ENCODE measurements around the gene CFDP1. TPM values are rescaled to one million over a fixed set of nuclear protein-coding genes. Genes with fewer than 3 reads are reported as not detected.
"Not testable (repeated sequence)": the region's sequence is repeated elsewhere in the genome, so short reads cannot be mapped to it uniquely, and the experiment has no call there.

CFDP1 gene
- total RNA-seq, 1 donor from 2014 or later = 45.2 TPM

GRCh38 chr16:75458439-75458838 is 25.1 kb upstream of the CFDP1 start:
- no peak for DNase-seq (ENCODE audit: low spot score)

DNA sequence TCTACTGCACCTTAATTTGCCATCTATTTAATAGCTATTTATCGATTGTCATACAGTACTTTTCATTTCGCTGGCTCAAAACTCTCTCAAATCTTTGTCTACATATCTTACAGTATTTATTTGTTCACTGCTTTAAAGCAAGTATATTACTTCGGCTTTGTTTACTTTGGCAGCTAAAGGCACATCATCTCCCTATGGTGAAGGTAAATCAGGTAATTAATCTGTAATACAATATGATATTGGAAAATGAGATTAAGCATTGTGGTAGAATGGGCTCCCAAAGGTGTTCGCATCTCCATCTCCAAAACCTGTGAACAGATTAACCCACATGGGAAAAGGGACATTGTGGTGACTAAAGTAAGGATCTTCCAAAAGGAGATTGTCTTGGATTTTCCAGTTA is 24.7 kb upstream of the CFDP1 start:
- no peak for DNase-seq (ENCODE audit: low spot score)

- DNase-seq (ENCODE audit: low spot score) = no peak
Measured at GRCh38 chr16:75457485-75458021, 24.2 kb upstream of the CFDP1 start.

DNA sequence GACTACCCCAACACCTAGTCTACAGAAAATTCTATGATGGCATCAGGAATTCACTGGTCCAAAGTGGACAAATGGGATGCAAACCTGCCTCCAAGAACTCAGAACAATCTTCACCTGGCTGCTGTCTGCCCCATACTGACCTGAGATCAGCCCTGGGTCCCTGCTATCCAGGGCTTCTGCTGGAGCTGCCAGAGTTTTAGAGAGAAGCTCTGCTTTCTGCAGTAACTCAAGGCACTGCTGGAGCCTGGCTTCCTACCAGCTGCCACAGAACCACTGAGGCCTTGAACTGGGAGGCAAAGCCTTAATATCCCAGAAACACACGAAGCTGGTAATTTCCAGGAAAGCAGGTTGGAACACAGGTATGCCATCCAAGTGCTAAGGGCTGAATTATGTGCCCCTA is 23.7 kb upstream of the CFDP1 start:
- DNase-seq (ENCODE audit: low spot score) = no peak

DNA sequence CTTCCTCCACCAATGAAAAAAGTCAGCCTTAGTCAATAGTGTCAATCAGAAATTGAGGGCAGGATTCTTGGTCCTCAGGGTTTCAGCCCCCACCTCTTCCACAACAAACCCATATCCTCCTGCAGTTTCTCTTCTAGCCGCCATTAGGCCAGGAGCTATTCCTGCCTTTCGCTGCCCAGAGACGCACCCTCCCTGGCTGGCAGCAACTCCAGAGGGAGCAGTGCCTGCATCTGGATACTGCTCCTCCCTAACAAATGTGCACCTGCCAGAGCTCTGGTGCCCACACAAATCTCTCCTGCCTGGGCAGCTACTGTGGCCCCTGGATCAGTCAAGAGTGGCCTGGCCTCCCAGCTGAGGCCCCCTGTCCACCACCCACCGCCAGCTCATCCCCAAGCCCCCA is 23.2 kb upstream of the CFDP1 start:
- not testable (repeated sequence) for DNase-seq (ENCODE audit: low spot score)

- no peak for DNase-seq (ENCODE audit: low spot score)
Measured at GRCh38 chr16:75455677-75456076, 22.4 kb upstream of the CFDP1 start.

DNA sequence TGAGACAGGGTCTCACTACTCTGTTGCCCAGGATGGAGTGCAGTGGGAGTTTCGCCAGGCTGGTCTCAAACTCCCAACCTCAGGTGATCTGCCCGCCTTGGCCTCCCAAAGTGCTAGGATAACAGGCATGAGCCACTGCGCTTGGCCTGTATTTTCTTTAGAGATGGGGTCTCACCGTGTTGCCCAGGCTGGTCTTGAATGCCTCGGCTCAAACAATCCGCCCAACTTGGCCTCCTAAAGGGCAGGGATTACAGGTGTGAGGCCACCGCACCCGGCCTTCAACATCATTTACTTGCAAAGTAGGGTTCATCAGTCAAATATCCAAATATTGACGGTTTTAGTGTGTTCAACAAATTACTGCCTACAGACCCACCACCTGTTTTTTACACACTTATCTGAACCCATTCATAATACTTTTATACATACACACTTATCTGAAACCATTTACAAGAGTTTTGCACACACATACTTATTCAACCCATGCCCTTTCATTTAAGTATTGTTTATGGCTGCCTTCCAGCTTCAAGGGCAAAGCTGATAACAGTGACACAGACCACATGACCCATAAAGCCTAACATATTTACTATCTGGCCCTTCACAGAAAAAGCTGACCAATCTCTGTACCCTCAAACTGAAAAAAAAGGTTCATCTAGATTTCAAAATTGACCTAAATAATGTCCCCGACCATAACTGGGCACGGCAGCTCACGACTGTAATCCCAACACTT is 19.3 kb upstream of the CFDP1 start:
- DNase-seq (ENCODE audit: low spot score) = no peak

DNA sequence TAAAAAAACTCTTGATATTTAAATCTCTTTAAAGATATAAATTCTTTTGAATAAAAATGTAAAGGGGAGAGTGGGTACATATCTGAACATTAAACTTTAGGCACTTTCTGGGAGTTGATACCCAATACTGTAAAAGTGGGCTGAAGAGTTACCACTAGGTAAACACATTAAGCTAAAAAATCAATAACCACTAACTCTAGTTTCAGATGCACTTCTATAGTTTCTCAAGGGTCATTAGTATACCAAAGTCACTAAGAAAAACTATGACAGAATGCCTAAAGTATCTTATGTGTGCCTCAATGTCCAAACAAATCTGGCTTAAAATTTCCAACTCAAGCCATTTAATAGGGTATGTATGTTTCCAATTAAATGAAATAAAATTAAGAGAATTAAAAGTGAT is 13.1 kb upstream of the CFDP1 start:
- no peak for DNase-seq (ENCODE audit: low spot score)

DNA sequence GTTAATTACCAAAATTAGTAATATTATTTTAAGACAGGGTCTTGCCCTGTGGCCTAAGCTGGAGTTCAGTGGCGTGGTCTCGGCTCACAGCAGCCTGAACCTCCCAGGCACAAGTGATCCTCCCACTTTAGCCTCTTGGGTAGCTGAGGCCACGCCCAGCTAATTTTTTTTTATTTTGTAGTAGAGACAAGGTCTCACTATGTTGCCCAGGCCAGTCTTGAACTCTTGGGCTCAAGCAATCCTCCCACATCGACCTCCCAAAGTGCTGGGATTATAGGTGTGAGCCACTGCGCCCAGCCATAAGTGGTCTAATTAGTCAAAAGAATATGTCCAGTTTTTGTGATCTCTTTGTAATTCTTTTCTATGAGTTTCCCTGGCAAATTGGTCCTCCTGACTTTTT is 12.0 kb upstream of the CFDP1 start:
- DNase-seq (ENCODE audit: low spot score) = no peak

GRCh38 chr16:75443298-75443697 is 10.0 kb upstream of the CFDP1 start:
- no peak for DNase-seq (ENCODE audit: low spot score)

DNA sequence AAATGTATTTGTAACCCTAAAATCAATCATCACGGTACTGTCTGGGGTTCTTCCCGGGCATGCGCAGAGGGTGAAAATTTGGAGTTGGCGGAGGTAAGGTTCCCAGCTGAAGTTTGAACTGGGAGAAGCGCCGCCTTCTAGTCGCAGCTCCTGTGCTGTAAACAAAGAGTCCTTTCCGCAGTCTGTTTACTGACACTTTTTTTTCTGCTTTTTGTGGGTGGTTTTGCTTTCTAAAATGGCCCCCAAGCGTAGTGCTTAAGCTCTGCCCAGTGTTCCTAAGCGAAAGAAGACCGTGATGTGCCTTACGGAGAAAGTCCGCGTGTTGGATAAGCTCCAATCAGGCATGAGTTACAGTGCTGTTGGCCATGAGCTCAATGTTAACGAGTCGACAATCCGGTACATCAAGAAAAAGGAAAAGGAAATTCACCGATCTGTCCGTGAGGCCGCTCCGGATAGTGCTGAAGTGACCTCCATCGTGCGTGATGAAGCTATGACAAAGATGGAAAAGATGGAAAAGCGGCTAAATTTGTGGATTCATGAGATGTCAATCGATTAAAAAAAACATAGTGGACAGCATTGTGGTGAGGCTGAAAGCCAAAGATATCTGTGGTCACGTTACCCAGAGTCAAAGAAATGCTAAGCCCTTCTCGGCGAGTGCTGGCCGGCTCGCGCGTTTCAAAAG is 570 bp upstream of the CFDP1 start:
- DNase-seq (ENCODE audit: low spot score) = peak; percentile 77

- DNase-seq (ENCODE audit: low spot score) = no peak
Measured at GRCh38 chr16:75429621-75430403, 3.5 kb downstream of the CFDP1 start.

GRCh38 chr16:75426524-75426923 is 6.8 kb downstream of the CFDP1 start:
- DNase-seq (ENCODE audit: low spot score) = not testable (repeated sequence)

- not testable (repeated sequence) for DNase-seq (ENCODE audit: low spot score)
Measured at GRCh38 chr16:75424105-75424762, 9.1 kb downstream of the CFDP1 start.

GRCh38 chr16:75423723-75424104 is 9.6 kb downstream of the CFDP1 start:
- DNase-seq (ENCODE audit: low spot score) = no peak

DNA sequence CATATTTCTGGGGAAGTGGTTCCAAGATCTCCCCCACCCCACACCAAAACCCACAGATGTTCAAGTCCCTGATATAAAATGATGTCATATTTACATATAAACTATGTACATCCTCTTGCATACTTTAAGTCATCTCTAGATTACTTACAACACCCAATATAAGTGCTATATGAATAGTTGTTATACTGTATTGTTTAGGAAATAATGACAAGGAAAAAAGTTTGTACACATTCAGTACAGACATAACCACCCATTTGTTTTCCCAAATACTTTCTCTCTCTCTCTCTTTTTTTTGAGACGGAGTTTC is 11.5 kb downstream of the CFDP1 start:
- no peak for DNase-seq (ENCODE audit: low spot score)

DNA sequence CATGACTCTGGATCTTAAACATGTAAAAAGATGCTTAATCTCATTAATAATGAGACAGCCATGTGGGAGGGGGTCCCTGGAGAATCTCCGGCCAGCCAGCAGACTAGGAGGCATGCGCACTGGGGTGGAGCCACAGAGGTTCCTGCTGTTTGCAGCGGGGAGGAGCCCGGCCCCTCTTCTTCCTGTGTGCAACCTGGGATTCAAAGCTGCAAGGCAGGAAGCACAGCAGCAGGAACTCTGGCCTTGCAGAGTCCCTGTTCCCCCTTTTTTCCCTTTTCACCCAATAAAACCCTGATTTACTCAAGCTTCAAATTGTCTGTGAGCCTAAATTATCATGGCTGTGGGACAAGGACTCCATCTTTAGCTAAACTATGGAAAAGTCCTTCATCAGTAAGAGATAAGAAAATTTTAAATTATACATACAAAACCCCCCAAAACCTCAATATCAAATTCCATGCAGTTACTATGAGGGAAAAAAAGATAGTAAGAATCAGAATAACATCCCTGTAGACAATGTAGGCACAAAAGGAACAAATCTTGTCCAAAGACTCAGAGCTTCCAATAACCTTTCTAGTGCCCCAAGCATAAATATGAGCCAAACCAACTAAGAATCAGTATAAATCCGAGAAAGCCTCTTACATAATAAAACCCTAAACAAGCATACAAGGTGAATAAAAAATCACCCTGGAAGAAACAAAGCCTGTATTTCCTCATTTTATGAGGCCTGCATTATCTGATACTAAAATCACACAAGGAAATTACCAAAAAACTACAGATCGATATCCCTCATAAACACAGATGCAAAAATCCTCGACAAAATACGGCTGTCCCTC is 12.1 kb downstream of the CFDP1 start:
- peak; percentile 48 for DNase-seq (ENCODE audit: low spot score)

DNA sequence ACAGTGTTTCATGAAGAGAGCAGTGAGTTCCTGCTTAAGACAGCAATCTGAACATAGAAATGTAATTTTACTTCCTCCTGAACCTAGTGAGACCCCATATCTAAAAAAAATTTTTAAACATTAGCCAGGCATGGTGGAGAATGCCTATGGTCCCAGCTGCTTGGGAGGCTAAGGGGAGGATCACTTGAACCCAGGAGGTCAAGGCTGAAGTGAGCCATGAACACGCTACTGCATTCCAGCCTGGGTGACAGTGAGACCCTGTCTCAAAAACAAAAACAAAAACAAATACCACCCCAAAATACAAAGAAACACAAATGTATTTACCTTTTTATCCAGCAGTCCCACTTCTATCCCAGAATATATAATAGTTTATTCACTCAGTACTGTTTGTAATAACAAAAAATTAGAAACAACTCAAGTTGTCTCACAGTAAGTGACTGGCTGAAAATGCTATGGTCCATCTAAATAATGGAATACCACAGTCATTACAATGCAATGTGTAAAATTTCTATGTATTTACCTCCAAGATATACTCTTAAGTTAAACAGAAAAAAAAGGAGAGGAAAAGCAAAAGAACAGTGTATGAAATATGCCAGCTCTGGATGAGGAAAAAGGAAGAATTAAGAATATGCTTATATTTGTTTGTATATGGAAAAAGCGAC is 16.3 kb downstream of the CFDP1 start:
- no peak for DNase-seq (ENCODE audit: low spot score)

GRCh38 chr16:75415169-75415905 is 18.0 kb downstream of the CFDP1 start:
- no peak for DNase-seq (ENCODE audit: low spot score)

- DNase-seq (ENCODE audit: low spot score) = no peak
Measured at GRCh38 chr16:75413951-75414350, 19.4 kb downstream of the CFDP1 start.
